GM19468 (cell line): ENCODE measurements around the gene POC5.
"Not testable (repeated sequence)": the region's sequence is repeated elsewhere in the genome, so short reads cannot be mapped to it uniquely, and the experiment has no call there.

Experiments used
- ATAC-seq: cut with Tn5 transposase; IDR thresholded peaks from one replicate; pipeline ENCODE4 v1.9.1; 2021; ENCODE audit warnings: mild to moderate bottlenecking, moderate library complexity, moderate number of reproducible peaks; ENCODE audit not compliant: unreplicated experiment; ENCODE audit errors: extremely low read depth

The POC5 gene

GRCh38 chr5:75707911-75708509, 9.2 kb downstream of the POC5 start:
- no peak for ATAC-seq

DNA sequence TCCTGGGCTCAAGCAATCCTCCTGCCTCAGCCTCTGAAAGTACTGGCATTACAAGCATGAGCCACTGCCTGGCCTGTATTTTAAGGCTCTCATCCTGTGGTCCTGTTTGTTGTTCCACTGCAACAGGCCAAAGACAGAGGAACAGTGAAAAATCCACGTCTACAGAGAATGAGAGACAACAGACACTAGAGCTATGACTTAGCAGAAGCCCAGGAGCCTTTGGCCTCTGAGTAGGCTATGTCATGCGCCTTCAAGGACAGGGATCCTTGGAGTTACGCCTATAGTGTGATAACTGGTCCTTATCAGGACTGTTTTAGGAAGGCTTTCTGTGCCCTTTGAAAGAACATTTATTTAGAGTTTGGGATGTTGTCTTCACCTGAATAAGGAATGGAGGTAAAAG, 10.5 kb downstream of the POC5 start:
- no peak for ATAC-seq

- ATAC-seq: no peak
These were observed 11.2 kb downstream of the POC5 start for GRCh38 chr5:75706016-75706415.

DNA sequence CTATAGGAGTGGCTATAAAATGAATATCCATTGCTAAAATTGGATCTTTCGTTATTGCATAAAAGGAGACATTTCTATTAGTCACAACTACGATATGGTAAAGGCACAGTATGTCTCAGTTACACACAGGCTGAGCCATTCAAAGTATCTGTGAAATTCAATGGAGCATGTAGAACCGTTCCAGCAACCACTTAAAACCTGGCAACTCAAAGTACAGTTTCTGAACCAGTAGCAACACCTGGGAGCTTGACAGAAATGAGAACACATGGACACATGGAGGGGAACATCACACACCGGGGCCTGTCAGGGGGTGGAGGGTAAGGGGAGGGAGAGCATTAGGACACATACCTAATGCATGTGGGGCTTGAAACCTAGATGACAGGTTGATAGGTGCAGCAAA, 15.4 kb downstream of the POC5 start:
- no peak for ATAC-seq

GRCh38 chr5:75695472-75696351, 21.5 kb downstream of the POC5 start:
- not testable (repeated sequence) for ATAC-seq

- no peak for ATAC-seq
These were observed 22.5 kb downstream of the POC5 start for GRCh38 chr5:75694781-75695180.

DNA sequence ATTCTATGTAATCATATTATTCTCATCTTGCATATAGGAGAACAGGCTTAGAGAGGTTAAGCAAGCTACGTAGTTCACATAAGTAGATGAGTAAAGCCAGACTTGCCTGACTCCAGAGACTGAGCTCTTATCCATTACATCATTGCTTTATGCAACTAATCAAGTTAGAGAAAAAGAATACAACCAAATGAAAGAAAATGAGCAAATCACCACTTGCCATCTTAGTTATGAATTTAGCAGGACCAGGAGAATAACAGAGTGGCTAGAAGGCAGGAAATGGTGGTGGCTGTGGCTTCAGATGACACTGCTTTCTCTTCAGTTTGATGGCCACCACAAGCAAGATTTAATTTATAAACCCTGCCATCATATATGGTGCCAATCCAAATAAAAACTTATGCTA, 26.6 kb downstream of the POC5 start:
- no peak for ATAC-seq

DNA sequence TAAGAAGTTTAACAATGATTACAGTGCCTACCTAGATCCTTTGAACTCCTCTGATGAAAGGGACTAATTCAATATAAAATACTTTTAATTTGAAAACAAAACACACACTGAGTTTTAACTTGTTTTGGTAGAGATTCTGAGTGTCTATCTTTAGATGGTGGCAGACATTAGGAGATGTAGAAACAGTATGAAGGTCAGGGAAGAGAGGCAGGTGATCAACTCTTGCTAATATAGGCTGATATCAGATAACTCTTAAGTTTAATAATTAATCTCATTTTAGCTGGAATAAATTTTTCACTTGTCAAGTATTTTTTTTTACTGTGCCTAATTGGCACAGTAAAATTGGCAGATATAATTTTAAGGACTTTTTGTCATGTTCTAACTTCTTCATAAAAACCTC, 30.8 kb downstream of the POC5 start:
- no peak for ATAC-seq

- no peak for ATAC-seq
These were observed 32.1 kb downstream of the POC5 start for GRCh38 chr5:75685141-75685540.

- no peak for ATAC-seq
These were observed 36.0 kb downstream of the POC5 start for GRCh38 chr5:75681125-75681830.

- no peak for ATAC-seq
These were observed 39.1 kb downstream of the POC5 start for GRCh38 chr5:75678155-75678554.

DNA sequence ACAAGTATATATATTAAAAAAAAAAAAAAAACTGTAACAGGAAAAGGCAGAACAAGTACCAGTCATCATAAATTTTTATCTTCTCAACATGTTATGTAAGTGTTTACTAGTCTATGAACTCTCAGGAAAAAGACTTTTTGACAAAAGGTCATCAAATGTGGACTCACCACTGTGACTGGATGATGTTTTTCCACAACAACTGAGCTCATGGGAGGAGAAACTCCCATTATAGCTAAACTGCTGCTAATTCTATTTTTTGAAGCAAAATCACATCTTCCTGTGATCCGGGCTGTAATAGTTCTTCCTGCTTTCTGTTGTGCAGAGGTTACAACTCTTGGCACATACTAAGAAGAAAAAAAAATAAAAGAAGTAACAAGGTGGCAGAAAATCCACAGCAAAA, 39.6 kb downstream of the POC5 start:
- no peak for ATAC-seq

- ATAC-seq: no peak
These were observed 41.5 kb downstream of the POC5 start for GRCh38 chr5:75675783-75676182.

- ATAC-seq: no peak
These were observed 44.6 kb downstream of the POC5 start for GRCh38 chr5:75672616-75673015.

- ATAC-seq: no peak
These were observed 45.7 kb downstream of the POC5 start for GRCh38 chr5:75671506-75671905.

GRCh38 chr5:75670577-75670976, 46.7 kb downstream of the POC5 start:
- no peak for ATAC-seq

GRCh38 chr5:75668977-75669689, 48.1 kb downstream of the POC5 start:
- ATAC-seq: peak; percentile 64

- ATAC-seq: no peak
These were observed 48.8 kb downstream of the POC5 start for GRCh38 chr5:75668445-75668844.

DNA sequence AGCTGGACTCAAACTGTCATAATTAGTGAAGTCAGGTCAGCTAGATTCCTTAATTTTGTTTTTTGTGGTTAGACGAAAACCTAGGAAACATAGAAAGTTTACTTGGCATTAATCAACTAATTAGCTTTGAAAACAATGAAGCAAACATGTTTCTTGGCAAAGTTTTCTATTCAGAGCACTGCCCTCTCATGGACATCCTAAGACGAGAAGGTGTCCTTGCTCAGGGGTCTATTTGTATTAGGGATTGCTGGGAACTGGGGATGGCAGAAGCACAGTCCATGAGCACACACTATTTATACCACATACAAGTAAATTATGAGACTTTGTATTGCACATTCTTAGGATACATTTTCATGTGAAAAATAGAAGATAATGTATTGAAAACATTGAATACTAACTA, 49.7 kb downstream of the POC5 start:
- no peak for ATAC-seq

DNA sequence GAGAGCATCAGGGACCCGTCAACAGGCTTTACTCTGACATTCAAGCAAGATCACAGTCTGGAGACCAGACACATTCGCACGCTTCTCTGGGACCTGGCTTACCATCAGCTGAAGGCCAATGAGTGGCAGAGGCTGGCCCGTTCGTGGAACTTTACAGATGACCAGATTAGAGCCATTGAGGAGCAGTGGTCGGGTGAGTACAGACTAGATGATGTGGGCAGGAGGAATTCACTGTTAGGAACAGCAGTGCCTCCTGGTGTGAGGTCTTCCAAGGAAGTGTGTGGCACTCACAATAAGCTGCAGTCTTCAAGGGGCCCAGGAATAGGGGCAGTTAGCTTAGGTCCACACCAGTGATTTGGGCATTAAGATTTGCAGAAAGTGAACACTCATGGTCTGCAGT, 50.4 kb downstream of the POC5 start:
- no peak for ATAC-seq

DNA sequence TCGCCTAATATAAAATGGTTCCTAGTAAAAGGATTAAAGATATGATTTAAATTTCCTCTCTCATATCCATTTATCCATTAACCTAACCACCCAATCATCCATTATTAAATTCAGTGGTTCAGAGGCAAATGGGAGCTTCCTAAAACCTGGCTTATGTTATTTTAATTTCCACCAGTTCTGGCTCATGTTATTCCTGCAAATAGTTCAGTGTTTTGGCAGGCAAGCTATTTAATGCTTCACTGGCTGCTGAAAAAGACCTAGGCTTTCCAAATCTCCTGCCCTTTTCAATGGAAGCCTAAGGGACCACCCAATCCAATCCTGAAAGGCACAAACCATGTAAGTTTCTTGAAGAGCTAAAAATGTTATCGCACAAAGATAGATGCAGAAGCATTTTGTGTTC, 52.3 kb downstream of the POC5 start:
- no peak for ATAC-seq
